ENCODE data around the gene FNDC3B.

GRCh38 chr3:172275586-172275985 lies 236.2 kb downstream of the FNDC3B start:
- TF ChIP-seq REST (IDR thresholded peaks at IDR 0.05; ENCODE audit: insufficient read depth in 1 of 2, low read depth in 2 of 2, low read length in 2 of 2) (no peak), SIN3A (IDR thresholded peaks at IDR 0.05; ENCODE audit: borderline replicate concordance, insufficient read depth, low read length) (no peak), POLR2AphosphoS5 (IDR thresholded peaks at IDR 0.05; ENCODE audit: low read depth, low read length) (no peak), TAF1 (IDR thresholded peaks at IDR 0.05; ENCODE audit: borderline replicate concordance, insufficient read depth, low read length) (no peak), FOXP2 (optimal IDR thresholded peaks at IDR 0.05; ENCODE audit: borderline replicate concordance, extremely low read depth, extremely low read length, insufficient read depth) (no peak)

Measured in PFSK-1 (cell line).